Endodermal cell (in vitro differentiated cells): ENCODE results near the gene XYLT1. TPM values are rescaled to one million over a fixed set of nuclear protein-coding genes. Genes with fewer than 3 reads are reported as not detected.

ENCODE experiments used
- DNase-seq: peaks from one replicate; pipeline ENCODE4 v3.0.0-alpha.2; 2017
- H3K27ac ChIP-seq: 2 replicates; pipeline ENCODE4 v1.5.1; 2013; ENCODE audit warnings: mild to moderate bottlenecking, low read depth, low read length, moderate library complexity
- H3K27me3 ChIP-seq: 2 replicates; pipeline ENCODE4 v1.6.1; 2013; ENCODE audit warnings: mild to moderate bottlenecking, low read length, moderate library complexity; ENCODE audit not compliant: insufficient read depth, control insufficient read depth, poor library complexity, severe bottlenecking
- H3K36me3 ChIP-seq: 2 replicates; pipeline ENCODE4 v1.7.0; 2013; ENCODE audit warnings: mild to moderate bottlenecking, low read length, moderate library complexity; ENCODE audit not compliant: control insufficient read depth, insufficient read depth
- H3K4me1 ChIP-seq: one replicate; pipeline ENCODE4 v1.7.0; 2013; ENCODE audit warnings: low read length; ENCODE audit not compliant: control insufficient read depth, insufficient read depth
- H3K4me3 ChIP-seq: 2 replicates; pipeline ENCODE4 v1.5.1; 2013; ENCODE audit warnings: mild to moderate bottlenecking, low read length, moderate library complexity
- H3K9ac ChIP-seq: 2 replicates; pipeline ENCODE4 v1.6.1; 2013; ENCODE audit warnings: mild to moderate bottlenecking, low read length, moderate library complexity; ENCODE audit not compliant: poor library complexity, severe bottlenecking; ENCODE audit errors: extremely low read depth
- H3K9me3 ChIP-seq: 2 replicates; pipeline ENCODE4 v1.6.1; 2013; ENCODE audit warnings: mild to moderate bottlenecking, low read length, moderate library complexity; ENCODE audit not compliant: control insufficient read depth
- H3K27ac Mint-ChIP-seq: 2 replicates; pipeline ENCODE4 v1.8.0; 2020; ENCODE audit warnings: mixed read lengths
- H3K27me3 Mint-ChIP-seq: 2 replicates; pipeline ENCODE4 v1.8.0; 2021; ENCODE audit warnings: mild to moderate bottlenecking, mixed read lengths; ENCODE audit not compliant: insufficient read depth
- H3K36me3 Mint-ChIP-seq: 2 replicates; pipeline ENCODE4 v1.8.0; 2020; ENCODE audit warnings: low read depth, mixed read lengths
- H3K4me1 Mint-ChIP-seq: 2 replicates; pipeline ENCODE4 v1.8.0; 2020; ENCODE audit warnings: mixed read lengths
- H3K4me3 Mint-ChIP-seq: 2 replicates; pipeline ENCODE4 v1.8.0; 2020; ENCODE audit warnings: mild to moderate bottlenecking, moderate library complexity, mixed read lengths
- H3K9me3 Mint-ChIP-seq: 2 replicates; pipeline ENCODE4 v1.8.0; 2020; ENCODE audit warnings: mild to moderate bottlenecking, mixed read lengths
- CTCF ChIP-seq: fragments of 200-600 bp; sonication (generic); conservative IDR thresholded peaks from 2 replicates; pipeline ENCODE4 v1.5.0; 2021; ENCODE audit warnings: antibody characterized with exemption, mild to moderate bottlenecking
- WGBS, 2 experiments: methylation state at CpG; one replicate each; pipeline versions ENCODE4 v1.1.5 to v1.1.7; 2013; ENCODE audit warnings: missing lambda C conversion rate in 2 of 2, mixed read lengths in 1 of 2; ENCODE audit not compliant: insufficient coverage in 1 of 2, insufficient read length in 1 of 2; 5-methylcytosine and 5-hydroxymethylcytosine counted together
- total RNA-seq, 2 donors: library from RNA; stranded (reverse); fragmentation: NEBNext Ultra II Directional in 1 of 2; extraction: Animal tissue kit (Norgen Biotek cat#: 25700) in 1 of 2; gene quantifications; 2 replicates in 1 of 2; 3 replicates in 1 of 2; pipeline ENCODE4 v1.2.1, GENCODE V29; 2021

XYLT1 gene
- total RNA-seq, 2 donors from 2014 or later: 26.8 to 28.5 TPM

DNA sequence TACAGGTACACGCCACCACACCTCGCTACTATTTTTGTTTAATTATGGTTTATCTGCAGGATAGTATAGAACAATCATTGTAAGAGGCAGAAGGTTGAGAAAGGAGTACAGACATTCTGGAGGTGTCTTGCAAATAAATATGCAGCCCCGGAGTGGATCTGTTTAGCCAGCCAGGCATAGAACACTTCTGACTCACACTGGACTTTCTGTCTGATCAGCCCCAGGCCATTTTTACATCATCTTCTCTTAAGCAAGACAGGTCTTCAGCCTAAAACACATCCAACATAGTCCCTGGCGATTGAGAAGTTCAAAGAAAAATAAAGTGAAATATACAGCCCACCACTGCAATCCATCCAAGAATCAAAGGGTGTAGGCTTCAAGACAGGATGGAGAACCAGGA is 81.4 kb downstream of the XYLT1 start:
- Mint-ChIP-seq H3K9me3 (no peaks in the 10 kb centered on the region), H3K4me3 (no peak overlapping the region), H3K4me1 (peaks cover 91% of the 10 kb centered on the region), H3K36me3 (peaks cover 3% of the 10 kb centered on the region), H3K27me3 (no peaks in the 10 kb centered on the region), H3K27ac (no peak overlapping the region)
- no peak overlapping the region for H3K9ac ChIP-seq
- no peak overlapping the region for H3K27ac ChIP-seq
- no peak for TF ChIP-seq CTCF
- no peak for DNase-seq
- H3K4me1 ChIP-seq: peaks cover 29% of the 10 kb centered on the region
- no peaks in the 10 kb centered on the region for H3K36me3 ChIP-seq
- H3K9me3 ChIP-seq: no peaks in the 10 kb centered on the region
- WGBS, 2 experiments: 97 to 100% methylated on average over 3 to 4 of the region's 4 CpGs
- H3K4me3 ChIP-seq: no peak overlapping the region
- H3K27me3 ChIP-seq: no peaks in the 10 kb centered on the region

DNA sequence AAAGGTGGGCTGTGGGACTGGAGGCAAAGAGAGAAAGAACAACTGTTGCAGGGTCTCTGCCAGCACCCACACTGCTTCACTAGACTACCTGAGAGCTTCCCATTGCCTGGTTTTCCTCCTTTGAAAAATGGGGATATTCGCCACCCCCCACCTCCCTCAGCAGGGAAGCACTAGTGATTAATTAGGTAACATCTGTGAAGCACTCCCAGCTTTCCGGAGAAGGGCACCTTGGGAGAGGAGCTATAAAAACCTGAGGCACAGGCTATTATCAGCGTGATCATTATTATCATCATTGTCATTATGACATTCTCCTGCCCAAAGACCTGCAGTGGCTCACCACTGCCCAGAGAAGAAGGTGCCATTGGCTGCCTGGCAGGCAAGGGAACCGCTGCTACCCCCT is 83.5 kb downstream of the XYLT1 start:
- H3K9ac ChIP-seq: no peak overlapping the region
- Mint-ChIP-seq H3K27me3 (no peaks in the 10 kb centered on the region), H3K4me1 (peaks cover 96% of the 10 kb centered on the region), H3K4me3 (no peak overlapping the region), H3K9me3 (no peaks in the 10 kb centered on the region), H3K27ac (no peak overlapping the region), H3K36me3 (peaks cover 3% of the 10 kb centered on the region)
- H3K27me3 ChIP-seq: no peaks in the 10 kb centered on the region
- peaks cover 25% of the 10 kb centered on the region for H3K4me1 ChIP-seq
- H3K9me3 ChIP-seq: no peaks in the 10 kb centered on the region
- no peak for TF ChIP-seq CTCF
- H3K27ac ChIP-seq: no peak overlapping the region
- WGBS, 2 experiments: 78 to 100% methylated on average over 1 to 4 of the region's 4 CpGs
- H3K4me3 ChIP-seq: no peak overlapping the region
- DNase-seq: no peak
- no peaks in the 10 kb centered on the region for H3K36me3 ChIP-seq

DNA sequence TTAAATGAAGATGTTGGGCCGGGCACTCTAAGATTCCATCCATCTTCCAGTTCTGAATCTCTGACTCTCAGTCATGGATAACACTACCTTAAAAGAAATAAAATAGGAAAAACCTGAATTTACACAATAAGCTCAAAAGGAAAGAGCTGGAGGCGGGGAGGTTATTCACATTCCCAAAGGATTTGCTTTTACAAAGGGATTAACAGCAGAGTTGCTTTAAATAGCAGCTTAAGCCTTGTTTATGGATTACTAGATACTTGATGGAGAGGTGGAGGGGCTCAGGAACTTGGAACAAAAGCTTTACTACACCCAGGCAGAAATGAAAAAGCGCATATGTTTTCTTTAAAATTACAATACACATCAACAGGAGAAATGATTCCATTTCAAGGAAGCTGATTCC is 84.5 kb downstream of the XYLT1 start:
- no peak overlapping the region for H3K27ac Mint-ChIP-seq
- TF ChIP-seq CTCF: no peak
- H3K27me3 Mint-ChIP-seq: no peaks in the 10 kb centered on the region
- peak overlapping the region; percentile 8 for H3K4me3 Mint-ChIP-seq
- Histone ChIP-seq H3K9ac (no peak overlapping the region), H3K27me3 (no peaks in the 10 kb centered on the region), H3K9me3 (no peaks in the 10 kb centered on the region), H3K36me3 (no peaks in the 10 kb centered on the region), H3K4me3 (peak overlapping the region; percentile 16), H3K27ac (no peak overlapping the region), H3K4me1 (peaks cover 24% of the 10 kb centered on the region)
- peaks cover 87% of the 10 kb centered on the region for H3K4me1 Mint-ChIP-seq
- WGBS, 2 experiments: 50 to 80% methylated on average over 1 to 3 of the region's 3 CpGs
- DNase-seq: no peak
- H3K9me3 Mint-ChIP-seq: no peaks in the 10 kb centered on the region
- H3K36me3 Mint-ChIP-seq: no peaks in the 10 kb centered on the region
